ENCODE results near the gene GLCE.
A peak's percentile ranks its signal among the peaks of the same experiment; 100 is the strongest.

GLCE gene

GRCh38 chr15:69126054-69126469, 34.4 kb upstream of the GLCE start:
- TF ChIP-seq ZBTB7A (IDR thresholded peaks at IDR 0.05; ENCODE audit: low read depth) (no peak), EGR1 (IDR thresholded peaks at IDR 0.05) (no peak), MAX (IDR thresholded peaks at IDR 0.05) (no peak), RAD21 (IDR thresholded peaks at IDR 0.05; ENCODE audit: low read depth) (no peak), TEAD4 (IDR thresholded peaks at IDR 0.05) (no peak), EP300 (IDR thresholded peaks at IDR 0.05; ENCODE audit: borderline replicate concordance) (no peak), TAF1 (IDR thresholded peaks at IDR 0.05; ENCODE audit: low read depth) (no peak)
- TF ChIP-seq, protein P1, sequence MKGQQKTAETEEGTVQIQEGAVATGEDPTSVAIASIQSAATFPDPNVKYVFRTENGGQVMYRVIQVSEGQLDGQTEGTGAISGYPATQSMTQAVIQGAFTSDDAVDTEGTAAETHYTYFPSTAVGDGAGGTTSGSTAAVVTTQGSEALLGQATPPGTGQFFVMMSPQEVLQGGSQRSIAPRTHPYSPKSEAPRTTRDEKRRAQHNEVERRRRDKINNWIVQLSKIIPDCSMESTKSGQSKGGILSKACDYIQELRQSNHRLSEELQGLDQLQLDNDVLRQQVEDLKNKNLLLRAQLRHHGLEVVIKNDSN (IDR thresholded peaks at IDR 0.05) = no peak

- TF ChIP-seq FOXM1 (IDR thresholded peaks at IDR 0.05; ENCODE audit: borderline replicate concordance, low read depth) = no peak
- no peak for TF ChIP-seq REST (IDR thresholded peaks at IDR 0.05; ENCODE audit: low read depth)
- no peak for TF ChIP-seq TAF1 (IDR thresholded peaks at IDR 0.05; ENCODE audit: low read depth)
- TF ChIP-seq NFIC (IDR thresholded peaks at IDR 0.05) = no peak
- no peak for TF ChIP-seq TEAD4 (IDR thresholded peaks at IDR 0.05)
These were observed 33.1 kb upstream of the GLCE start for GRCh38 chr15:69127306-69127705.

DNA sequence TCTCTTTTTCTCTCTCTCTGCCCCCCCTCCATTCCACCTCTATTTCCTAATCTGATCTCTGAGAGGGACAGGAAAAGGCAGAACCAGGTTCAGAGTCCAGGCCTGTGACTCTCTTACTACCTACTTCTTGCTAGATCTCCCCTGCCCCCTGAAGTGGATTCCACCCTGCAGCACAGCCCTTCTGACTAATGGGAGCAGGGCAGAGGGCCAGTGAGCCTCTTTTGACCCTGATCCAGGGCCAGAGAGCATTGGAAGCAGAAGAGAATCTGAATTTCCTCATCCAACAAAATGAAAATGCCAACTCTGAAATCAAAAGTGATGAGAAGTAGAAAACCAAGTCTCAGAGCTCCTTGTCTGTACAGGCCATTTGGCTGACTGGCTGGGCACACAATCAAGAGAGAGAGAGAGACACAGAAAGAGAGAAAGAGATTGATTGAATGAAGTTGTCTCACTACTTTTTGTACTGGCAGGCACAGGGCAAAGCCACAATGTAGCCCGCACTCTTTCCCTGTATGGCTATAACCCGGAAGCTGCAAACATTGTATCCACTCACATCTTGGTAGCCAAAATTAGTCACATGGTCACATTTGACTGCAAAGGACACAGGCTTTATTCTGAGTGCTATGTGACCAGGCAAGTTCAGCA, 31.6 kb upstream of the GLCE start:
- TF ChIP-seq MAX (IDR thresholded peaks at IDR 0.05) = no peak
- TF ChIP-seq, protein P1 (IDR thresholded peaks at IDR 0.05) = peak; percentile 47

GRCh38 chr15:69131362-69132220, 28.8 kb upstream of the GLCE start:
- TF ChIP-seq CREB1 (IDR thresholded peaks at IDR 0.05; ENCODE audit: low read depth) (no peak), ZBTB7A (IDR thresholded peaks at IDR 0.05; ENCODE audit: low read depth) (no peak), TEAD4 (IDR thresholded peaks at IDR 0.05) (no peak), MAX (IDR thresholded peaks at IDR 0.05) (no peak), CEBPB (IDR thresholded peaks at IDR 0.05) (no peak), RAD21 (IDR thresholded peaks at IDR 0.05; ENCODE audit: low read depth) (no peak), REST (IDR thresholded peaks at IDR 0.05; ENCODE audit: low read depth) (no peak), EP300 (IDR thresholded peaks at IDR 0.05; ENCODE audit: borderline replicate concordance) (no peak), YY1 (IDR thresholded peaks at IDR 0.05; ENCODE audit: low read depth) (no peak), TCF12 (IDR thresholded peaks at IDR 0.05; ENCODE audit: low read depth) (no peak), NFIC (IDR thresholded peaks at IDR 0.05) (no peak), EGR1 (IDR thresholded peaks at IDR 0.05) (no peak), TAF1 (IDR thresholded peaks at IDR 0.05; ENCODE audit: low read depth) (no peak), FOXM1 (IDR thresholded peaks at IDR 0.05; ENCODE audit: borderline replicate concordance, low read depth) (no peak)
- TF ChIP-seq, protein P1 (IDR thresholded peaks at IDR 0.05) = no peak

GRCh38 chr15:69132430-69132829, 28.0 kb upstream of the GLCE start:
- TF ChIP-seq EGR1 (IDR thresholded peaks at IDR 0.05) (no peak), REST (IDR thresholded peaks at IDR 0.05; ENCODE audit: low read depth) (no peak), RAD21 (IDR thresholded peaks at IDR 0.05; ENCODE audit: low read depth) (no peak)
